Measurements from ENCODE around the gene NKIRAS2.

DNA sequence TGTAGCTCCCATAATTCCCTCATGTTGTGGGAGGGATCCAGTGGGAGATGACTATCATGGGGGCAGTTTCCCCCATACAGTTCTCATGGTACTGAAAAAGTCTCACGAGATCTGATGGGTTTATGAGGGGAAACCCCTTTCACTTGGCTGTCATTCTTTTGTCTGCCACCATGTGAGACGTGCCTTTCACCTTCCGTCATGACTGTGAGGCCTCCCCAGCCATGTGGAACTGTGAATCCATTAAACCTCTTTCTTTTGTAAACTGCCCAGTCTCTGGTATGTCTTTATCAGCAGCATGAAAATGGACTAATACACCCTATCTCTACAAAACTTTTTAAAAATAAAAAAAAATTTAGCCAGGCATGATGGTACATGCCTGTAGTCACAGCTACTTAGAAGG is 36.7 kb downstream of the NKIRAS2 start:
- TF ChIP-seq, protein P1, sequence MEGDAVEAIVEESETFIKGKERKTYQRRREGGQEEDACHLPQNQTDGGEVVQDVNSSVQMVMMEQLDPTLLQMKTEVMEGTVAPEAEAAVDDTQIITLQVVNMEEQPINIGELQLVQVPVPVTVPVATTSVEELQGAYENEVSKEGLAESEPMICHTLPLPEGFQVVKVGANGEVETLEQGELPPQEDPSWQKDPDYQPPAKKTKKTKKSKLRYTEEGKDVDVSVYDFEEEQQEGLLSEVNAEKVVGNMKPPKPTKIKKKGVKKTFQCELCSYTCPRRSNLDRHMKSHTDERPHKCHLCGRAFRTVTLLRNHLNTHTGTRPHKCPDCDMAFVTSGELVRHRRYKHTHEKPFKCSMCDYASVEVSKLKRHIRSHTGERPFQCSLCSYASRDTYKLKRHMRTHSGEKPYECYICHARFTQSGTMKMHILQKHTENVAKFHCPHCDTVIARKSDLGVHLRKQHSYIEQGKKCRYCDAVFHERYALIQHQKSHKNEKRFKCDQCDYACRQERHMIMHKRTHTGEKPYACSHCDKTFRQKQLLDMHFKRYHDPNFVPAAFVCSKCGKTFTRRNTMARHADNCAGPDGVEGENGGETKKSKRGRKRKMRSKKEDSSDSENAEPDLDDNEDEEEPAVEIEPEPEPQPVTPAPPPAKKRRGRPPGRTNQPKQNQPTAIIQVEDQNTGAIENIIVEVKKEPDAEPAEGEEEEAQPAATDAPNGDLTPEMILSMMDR (IDR thresholded peaks at IDR 0.05; ENCODE audit: low read depth, low read length, poor library complexity, severe bottlenecking) = no peak
- no peak for TF ChIP-seq EZH2phosphoT487 (IDR thresholded peaks at IDR 0.05; ENCODE audit: borderline replicate concordance, low read length)
